ENCODE results near the gene SLIT3.

The SLIT3 gene

GRCh38 chr5:168948746-168949145 is 352.2 kb downstream of the SLIT3 start:
- DNase-seq, result no peak

GRCh38 chr5:168947212-168947868 is 353.6 kb downstream of the SLIT3 start:
- DNase-seq, result peak; percentile 27 to 71

GRCh38 chr5:168946363-168946762 is 354.6 kb downstream of the SLIT3 start:
- DNase-seq, result peak; percentile 14 to 42

DNA sequence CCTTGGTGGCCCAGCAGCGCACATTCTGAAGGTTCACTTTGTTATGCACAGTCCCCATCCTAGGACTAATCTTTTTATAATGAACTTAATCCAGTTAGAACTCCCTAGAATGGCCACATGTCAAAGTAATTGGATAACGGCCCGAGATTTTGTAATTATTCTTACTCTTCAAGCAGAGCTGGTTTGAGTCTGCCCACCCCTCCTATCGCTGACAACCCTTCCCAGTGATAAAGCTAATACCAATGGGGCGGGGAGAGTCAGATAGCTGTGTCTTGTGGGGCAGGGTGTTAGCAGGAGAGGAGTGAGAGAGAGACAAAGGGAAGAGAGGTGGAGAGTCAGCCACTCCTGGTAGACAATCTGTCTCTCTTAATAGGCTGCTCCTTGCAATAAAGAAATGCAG is 356.9 kb downstream of the SLIT3 start:
- no peak for DNase-seq

DNA sequence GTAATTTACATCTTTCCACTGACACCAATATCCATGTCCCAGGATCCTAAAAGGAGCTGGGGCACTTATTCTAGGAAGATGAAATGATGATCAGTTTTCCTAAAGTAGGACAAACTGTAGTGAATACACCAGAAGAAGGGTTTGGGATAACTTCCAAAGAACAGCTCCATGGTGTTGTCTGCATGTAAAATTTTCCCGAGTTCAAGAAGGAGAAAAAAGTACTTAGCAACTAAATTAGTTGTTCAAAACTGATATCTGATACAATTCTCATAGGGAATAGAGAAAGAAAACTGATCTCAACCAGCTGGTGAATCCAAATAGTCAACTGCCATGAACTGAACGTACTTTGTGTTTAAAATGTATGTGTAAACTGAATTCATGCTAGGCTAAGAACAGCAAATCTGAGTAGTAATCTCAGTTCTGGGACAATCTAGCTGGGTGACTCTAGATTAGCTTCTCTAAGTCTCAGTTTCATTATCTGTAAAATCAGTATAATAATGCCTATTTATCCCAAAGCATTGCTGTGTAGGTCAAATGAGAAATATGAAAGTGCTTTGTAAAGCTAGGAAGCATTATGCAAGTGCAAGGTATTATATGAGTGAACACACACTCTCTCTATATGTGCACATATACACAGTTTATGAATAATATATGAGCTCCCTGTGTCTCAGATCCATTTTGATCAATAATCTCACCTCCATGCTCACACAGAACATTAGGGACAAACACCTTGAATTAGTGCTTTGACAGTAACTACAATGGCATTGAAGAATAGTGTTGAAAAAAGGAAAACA is 357.7 kb downstream of the SLIT3 start:
- DNase-seq, result no peak

DNA sequence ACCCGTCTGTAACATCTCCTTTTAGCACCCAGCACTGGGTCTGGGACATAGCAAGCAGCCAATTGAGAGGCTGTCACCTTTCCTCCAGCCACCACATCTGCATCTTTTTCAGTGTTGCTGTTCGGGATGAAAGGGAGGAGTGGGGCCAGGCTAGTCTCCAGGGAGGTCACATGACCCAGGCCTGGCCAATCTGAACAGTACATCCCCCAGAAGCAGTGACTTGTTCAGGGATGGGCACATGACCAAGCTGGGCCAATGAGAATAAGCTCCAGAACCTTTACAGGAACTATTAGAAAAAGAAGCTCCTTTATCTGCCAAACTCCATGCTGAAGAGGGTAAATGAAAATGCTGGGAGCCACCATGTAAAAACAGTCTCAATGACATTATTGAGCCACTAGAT is 359.0 kb downstream of the SLIT3 start:
- DNase-seq, result no peak

GRCh38 chr5:168940712-168941111 is 360.2 kb downstream of the SLIT3 start:
- no peak for DNase-seq

DNA sequence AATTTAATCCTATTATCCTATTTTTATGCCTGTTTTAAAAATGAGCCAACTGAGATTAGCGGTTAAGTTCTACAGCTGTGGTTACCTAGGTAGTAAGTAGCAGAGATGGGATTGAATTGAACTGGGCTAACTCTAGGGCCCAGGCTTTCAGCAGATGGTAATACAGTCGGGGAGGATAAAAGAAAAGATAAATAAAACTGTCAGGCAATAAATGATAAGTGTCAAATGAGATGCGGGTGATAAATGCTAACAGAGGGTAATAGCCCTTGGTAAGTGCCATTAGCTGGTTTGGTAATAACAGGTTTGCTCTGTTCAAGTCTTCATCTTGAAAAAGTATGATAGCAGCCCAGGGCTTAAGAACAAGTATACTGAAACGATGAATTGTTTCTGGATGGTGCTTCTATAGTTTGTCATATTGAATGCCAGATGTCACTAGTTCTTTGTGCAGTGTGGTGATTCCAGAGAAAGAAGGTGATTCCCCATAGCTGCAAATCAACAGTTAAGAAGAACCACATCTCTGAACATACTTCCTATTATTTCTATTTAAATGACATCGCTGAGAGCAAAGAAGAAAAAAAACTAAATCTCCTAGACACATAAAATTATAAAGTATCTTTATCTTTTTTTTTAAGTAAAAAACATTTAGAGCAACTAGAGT is 360.9 kb downstream of the SLIT3 start:
- no peak for DNase-seq

GRCh38 chr5:168939156-168939800 is 361.7 kb downstream of the SLIT3 start:
- DNase-seq, result no peak

DNA sequence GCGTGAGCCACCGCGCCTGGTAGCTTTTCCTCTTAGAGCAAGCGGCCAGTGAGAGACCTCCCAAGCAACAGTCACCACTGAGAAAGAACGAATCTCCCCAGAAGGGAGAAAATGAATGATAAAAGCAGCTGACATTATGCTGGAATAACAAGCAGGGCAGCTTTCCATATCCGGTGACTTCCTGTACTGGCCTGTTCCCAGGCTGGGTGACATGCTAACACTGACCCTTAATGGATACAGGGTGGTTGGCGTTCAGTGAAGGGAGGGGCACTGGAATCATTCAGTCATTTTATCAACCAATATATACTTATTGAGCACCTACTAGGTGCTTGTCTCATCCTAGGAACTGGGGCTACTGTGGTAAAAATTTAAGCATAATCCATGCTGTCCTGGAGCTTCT is 364.4 kb downstream of the SLIT3 start:
- no peak for DNase-seq

DNA sequence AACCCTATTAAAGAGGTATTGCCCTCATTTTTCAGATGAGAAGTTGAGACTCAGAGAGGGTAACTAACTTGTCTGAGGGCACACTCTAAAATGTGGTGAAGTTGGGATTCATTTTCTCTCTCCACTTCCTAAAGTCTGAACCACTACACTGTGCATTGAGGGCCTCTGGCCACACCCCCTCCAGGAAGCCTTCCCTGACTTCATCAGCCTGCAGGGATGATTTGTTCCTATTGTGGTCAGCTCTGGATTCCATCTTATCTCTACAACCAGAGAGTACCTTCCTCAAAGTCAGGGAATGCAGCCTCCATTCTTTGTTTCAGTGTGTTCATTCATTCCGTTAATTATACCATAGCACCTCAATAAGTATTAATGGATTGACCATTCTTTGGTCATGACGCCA is 365.8 kb downstream of the SLIT3 start:
- DNase-seq, result no peak

DNA sequence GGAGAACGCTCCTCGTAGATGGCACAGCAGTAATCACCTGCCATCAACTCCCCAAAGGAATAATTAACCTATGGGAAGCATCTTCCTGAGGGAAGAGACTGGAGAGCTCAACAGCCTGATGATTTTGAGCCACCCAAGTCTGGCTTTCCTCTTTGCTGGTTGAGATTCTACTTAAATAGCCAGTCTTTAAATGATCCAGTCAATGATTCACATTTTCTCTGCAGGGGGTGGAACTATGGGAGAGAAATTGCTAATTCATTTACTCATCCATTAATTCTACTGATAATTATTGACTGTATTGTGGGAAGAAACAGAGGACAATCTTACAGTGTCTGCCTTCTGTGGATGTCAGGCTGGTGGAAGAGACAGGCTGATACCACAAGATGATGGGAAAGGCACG is 366.8 kb downstream of the SLIT3 start:
- no peak for DNase-seq

DNA sequence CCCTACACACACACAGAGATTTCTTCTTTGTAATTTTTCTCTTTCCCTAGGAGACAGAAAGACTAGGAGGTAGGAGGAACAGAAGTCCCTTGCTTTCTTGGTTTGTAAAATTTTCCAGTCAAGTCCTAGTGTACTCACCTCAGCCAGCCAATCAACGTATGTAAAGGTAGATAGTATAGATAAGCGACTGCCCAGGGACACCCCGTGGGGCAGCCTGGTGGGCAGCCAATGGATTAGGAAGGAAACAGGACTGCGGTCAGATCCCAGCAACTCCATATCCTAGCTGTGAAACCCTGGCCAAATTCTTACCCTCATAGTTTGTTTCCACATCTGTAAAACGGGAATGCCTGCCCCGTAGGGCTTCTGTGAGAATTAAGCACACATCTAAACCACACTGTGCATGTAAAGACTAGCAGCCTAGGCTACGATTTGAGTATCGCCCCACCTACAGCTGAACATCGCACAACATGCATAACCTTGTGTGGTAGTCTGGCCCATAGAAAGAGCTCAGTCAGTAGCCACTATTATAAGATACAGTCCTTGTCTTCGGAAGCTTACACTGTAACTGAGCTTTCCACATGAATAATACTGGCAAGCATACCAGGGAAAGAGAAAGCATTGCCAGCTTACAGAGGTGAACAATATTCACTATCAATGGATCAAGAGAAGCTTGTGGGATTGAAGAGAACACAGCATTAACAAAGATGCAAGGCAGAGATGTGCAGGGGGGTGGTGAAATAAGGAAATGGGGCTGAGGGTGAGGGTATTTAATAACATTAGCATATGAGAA is 368.3 kb downstream of the SLIT3 start:
- no peak for DNase-seq

DNA sequence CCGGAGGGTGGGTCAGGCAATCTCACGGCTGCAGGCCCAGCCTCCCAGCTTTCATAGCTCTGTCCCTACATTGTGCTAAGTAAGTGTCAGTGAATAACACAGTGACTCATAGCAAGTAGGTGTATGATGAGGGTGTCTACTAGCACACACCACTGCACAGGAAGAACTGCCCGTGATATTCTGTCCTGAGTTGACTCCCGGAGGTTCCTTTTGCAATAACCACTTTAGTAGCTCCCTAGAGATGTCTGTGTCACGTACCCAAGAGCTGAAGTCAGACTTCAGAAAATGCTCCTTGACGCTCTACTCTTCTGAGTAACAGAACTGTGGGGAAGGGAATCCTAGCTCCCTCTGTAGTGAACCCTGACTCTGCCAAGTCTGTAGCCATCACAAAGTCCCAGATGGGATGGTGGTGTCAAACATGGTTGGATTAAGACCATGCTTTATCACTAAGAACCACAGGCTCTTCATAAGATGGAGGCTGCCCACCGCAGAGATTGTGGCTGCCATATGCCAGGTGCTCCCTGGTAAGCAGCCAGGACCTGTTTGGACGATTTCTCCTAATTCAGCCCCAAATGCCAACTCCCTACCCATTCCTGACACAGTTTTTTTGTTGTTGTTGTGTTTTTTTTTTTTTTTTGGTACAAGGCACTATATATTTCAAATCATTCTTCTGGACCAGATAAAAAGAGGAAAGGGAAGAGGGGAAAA is 369.1 kb downstream of the SLIT3 start:
- no peak for DNase-seq

DNA sequence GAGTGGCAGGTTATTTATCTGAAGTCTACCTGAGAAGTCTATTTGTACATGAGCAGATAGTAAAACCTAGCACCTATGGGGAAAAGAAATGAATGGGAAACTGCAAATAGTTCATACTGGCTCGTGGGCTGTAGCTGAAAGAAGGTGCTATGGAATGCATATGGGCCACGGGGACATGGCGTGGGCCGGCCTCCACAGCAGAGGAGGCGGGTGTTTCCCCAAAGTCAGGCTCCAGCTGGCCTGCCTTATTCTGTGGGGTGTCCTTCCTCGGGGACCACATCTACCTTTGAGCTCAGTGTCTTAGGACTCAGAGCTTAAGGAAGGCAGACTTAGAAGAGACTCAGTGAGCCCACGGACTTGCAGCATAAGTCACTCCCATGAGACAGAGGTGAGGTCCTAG is 371.3 kb downstream of the SLIT3 start:
- no peak for DNase-seq

DNA sequence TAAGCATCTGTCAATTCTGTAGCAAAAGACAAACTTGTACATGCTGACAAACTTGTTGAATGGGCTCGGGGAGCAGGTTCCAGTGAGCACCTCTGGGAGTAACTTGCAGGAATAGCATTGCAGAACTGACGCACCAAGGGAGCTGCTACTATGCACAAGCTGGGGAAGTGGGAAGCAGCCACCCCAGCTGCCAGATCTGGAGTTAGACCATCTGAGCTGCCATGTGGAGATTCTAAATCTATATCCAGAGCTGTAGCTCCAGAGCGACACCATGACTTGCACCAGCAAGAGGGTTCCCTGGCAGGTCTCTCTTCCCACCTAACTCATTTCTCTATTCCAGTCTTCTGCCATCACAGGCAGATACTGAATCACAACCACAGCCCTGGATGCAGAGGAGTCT is 375.8 kb downstream of the SLIT3 start:
- no peak for DNase-seq

DNA sequence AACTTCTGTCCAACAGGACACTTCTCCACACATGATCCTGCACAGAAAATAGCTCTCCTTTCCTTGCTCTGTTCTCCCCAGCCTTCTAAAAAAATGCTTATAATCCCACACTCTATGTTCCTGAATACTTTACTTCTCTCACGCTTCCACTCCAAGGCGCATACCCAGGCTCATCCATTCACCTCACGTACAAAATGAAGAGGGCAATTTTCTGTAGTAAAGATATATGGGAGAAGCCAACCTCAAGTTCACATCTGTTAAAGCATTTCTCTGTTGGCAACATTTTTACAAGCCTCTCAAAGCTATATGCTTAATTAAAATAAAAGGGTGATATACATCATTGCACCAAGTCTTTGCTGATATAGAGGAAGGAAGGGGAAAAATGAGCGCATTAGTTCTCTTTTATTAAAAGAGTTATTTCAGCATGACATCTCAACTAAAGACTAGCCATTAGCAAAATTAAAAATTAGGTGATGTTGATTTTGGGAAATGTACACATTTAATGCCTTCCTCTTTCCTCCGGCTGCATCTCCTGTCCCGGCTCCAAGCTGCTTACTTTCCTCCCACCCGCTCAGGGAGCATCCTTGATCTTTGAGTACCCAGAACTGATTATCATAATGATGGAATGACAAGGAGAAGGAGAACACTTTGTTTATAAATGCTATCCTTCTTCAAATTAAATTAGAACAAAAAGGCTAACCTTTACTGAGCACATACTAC is 379.6 kb downstream of the SLIT3 start:
- DNase-seq, result no peak

DNA sequence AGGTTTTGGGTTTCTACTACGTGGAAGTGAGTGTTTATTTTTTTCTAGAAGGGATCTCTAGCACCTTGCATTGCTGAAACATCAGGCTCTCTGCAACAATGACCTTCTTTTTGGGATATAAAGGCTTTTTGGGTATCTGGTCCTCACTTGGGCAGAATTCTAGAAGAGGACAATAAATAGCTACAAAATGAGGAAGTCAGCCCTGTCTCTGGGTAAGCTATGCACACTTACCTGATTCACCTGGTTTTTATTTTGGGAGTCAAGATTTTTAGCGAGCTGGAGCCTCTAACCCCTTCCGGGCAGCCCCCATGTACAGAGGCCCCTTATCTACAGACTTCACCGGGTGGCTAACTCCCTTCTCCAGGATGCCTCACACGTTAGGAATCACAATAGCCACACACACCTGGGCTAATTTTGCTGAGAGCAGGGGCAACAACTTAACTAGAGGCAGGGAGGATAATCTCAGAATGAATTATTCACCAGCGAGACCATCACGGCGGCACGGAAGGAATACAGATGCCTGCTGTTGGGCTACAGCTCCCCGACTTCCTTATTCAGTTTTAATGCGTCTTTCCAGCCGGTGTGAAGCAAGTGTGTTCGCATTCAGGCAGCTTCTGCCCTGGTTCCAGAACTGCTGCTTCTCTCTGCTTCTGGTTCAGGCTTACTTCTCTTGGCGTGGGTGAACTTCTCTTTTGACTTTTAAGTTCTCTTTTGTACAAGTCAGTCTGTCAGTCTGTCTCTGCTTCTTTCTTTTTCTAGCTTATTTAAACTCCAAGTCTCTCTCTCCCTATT is 380.7 kb downstream of the SLIT3 start:
- DNase-seq, result no peak

GRCh38 chr5:168917947-168918600 is 382.9 kb downstream of the SLIT3 start:
- DNase-seq, result no peak

GRCh38 chr5:168916852-168917251 is 384.1 kb downstream of the SLIT3 start:
- no peak for DNase-seq
